GM23338 (cell line): ENCODE measurements around the gene STAT4.

ENCODE experiments used
- CREB1 ChIP-seq: fragments of 250-450 bp; sonication (Bioruptor Pico); IDR thresholded peaks from 2 replicates; pipeline ENCODE4 v1.5.0; 2020; ENCODE audit warnings: low read depth, mild to moderate bottlenecking, moderate library complexity
- CTCF ChIP-seq, 2 experiments: fragments of 200-600 bp in 1 of 2; sonication (generic) in 1 of 2; conservative IDR thresholded peaks; 2 replicates each; pipeline versions ENCODE4 v1.5.1 to v1.6.1; 2016 to 2017; ENCODE audit warnings: antibody characterized with exemption in 2 of 2, low read depth in 2 of 2, mild to moderate bottlenecking in 2 of 2, moderate library complexity in 1 of 2
- ETS1 ChIP-seq: IDR thresholded peaks from 2 replicates; pipeline ENCODE4 v1.6.1; 2016; ENCODE audit warnings: antibody characterized with exemption
- EZH2 ChIP-seq: fragments of 200-600 bp; sonication (generic); IDR thresholded peaks from one replicate; pipeline ENCODE4 v1.8.0; 2017; ENCODE audit warnings: antibody characterized with exemption, mild to moderate bottlenecking, low read depth; ENCODE audit not compliant: unreplicated experiment
- JUNB ChIP-seq: IDR thresholded peaks from one replicate; pipeline ENCODE4 v1.6.1; 2016; ENCODE audit warnings: antibody characterized with exemption; ENCODE audit not compliant: unreplicated experiment
- POLR2AphosphoS5 ChIP-seq: IDR thresholded peaks from 2 replicates; pipeline ENCODE4 v1.6.1; 2016; ENCODE audit warnings: antibody characterized with exemption, low read depth
- REST ChIP-seq: IDR thresholded peaks from one replicate; pipeline ENCODE4 v1.6.1; 2018; ENCODE audit warnings: antibody characterized with exemption; ENCODE audit not compliant: unreplicated experiment
- ZNF331 ChIP-seq: fragments of 250-450 bp; sonication (Bioruptor Pico); IDR thresholded peaks from 2 replicates; pipeline ENCODE4 v1.5.0; 2020; ENCODE audit warnings: low read depth, mild to moderate bottlenecking, moderate library complexity

- TF ChIP-seq EZH2: no peak
- TF ChIP-seq ETS1: no peak
- TF ChIP-seq POLR2AphosphoS5: no peak
- TF ChIP-seq CTCF (conservative IDR thresholded peaks at IDR 0.05; ENCODE audit: low read depth in 2 of 2): no peak
- TF ChIP-seq JUNB: no peak
- no peak for TF ChIP-seq REST
- no peak for TF ChIP-seq CREB1 (CRISPR knock-in tag)
- no peak for TF ChIP-seq ZNF331
Observed at GRCh38 chr2:191066197-191066918, 84.4 kb downstream of the STAT4 start.
